ENCODE measurements around the gene MSI1. TPM values are rescaled to one million over a fixed set of nuclear protein-coding genes. Genes with fewer than 3 reads are reported as not detected.

Gene MSI1
- total RNA-seq, 2 experiments from 2014 or later: 0.78 to 0.90 TPM

- ATAC-seq: no peak
- peaks cover 3% of the 10 kb centered on the region for H3K27me3 Mint-ChIP-seq
- CTCF ChIA-PET: interaction anchor here (1.0 kb wide), 1 partner anchor 134 kb away, joined by 3 read pairs; no protein-coding TSS in a partner anchor
- intact Hi-C loops (cut with micrococcal nuclease): no loop called here
- POLR2A ChIA-PET: interaction anchor here (1.8 kb wide), 1 partner anchor 40 kb away, joined by 6 read pairs; the partner anchor contains the start of gene RNU4-1
- no peak overlapping the region for H3K4me3 Mint-ChIP-seq
- H3K4me1 Mint-ChIP-seq (ENCODE audit: low read depth): no peaks in the 10 kb centered on the region
- H3K9me3 Mint-ChIP-seq: peaks cover 6% of the 10 kb centered on the region
- no peaks in the 10 kb centered on the region for H3K36me3 Mint-ChIP-seq (ENCODE audit: low read depth)
- no peak for TF ChIP-seq CTCF (IDR thresholded peaks at IDR 0.05)
- H3K27ac Mint-ChIP-seq: no peak overlapping the region
- no peak for DNase-seq
These were observed 36.4 kb downstream of the MSI1 start for GRCh38 chr12:120332523-120332922.

- intact Hi-C loops (cut with micrococcal nuclease): no loop called here
- ChIA-PET CTCF (interaction anchor here (1.0 kb wide), 1 partner anchor 134 kb away, joined by 3 read pairs; no protein-coding TSS in a partner anchor), POLR2A (interaction anchor here (1.8 kb wide), 1 partner anchor 39 kb away, joined by 6 read pairs; the partner anchor contains the start of gene RNU4-1)
- ATAC-seq (no peak), DNase-seq (no peak)
- TF ChIP-seq CTCF (IDR thresholded peaks at IDR 0.05): no peak
- Mint-ChIP-seq H3K27me3 (peaks cover 3% of the 10 kb centered on the region), H3K36me3 (ENCODE audit: low read depth) (no peaks in the 10 kb centered on the region), H3K4me3 (no peak overlapping the region), H3K9me3 (peaks cover 3% of the 10 kb centered on the region), H3K4me1 (ENCODE audit: low read depth) (no peaks in the 10 kb centered on the region), H3K27ac (no peak overlapping the region)
These were observed 36.9 kb downstream of the MSI1 start for GRCh38 chr12:120332041-120332440.

- intact Hi-C loops (cut with micrococcal nuclease): no loop called here
- ChIA-PET POLR2A (interaction anchor here (1.8 kb wide), 1 partner anchor 38 kb away, joined by 6 read pairs; the partner anchor contains the start of gene RNU4-1), CTCF (no interaction called here)
- no peaks in the 10 kb centered on the region for H3K36me3 Mint-ChIP-seq (ENCODE audit: low read depth)
- no peak overlapping the region for H3K27ac Mint-ChIP-seq
- no peak for DNase-seq
- peaks cover 2% of the 10 kb centered on the region for H3K9me3 Mint-ChIP-seq
- H3K4me3 Mint-ChIP-seq: no peak overlapping the region
- no peak for TF ChIP-seq CTCF (IDR thresholded peaks at IDR 0.05)
- ATAC-seq: no peak
- peaks cover 3% of the 10 kb centered on the region for H3K27me3 Mint-ChIP-seq
- no peaks in the 10 kb centered on the region for H3K4me1 Mint-ChIP-seq (ENCODE audit: low read depth)
These were observed 37.6 kb downstream of the MSI1 start for GRCh38 chr12:120331390-120331789.

- H3K27ac Mint-ChIP-seq: no peak overlapping the region
- H3K27me3 Mint-ChIP-seq: no peaks in the 10 kb centered on the region
- intact Hi-C loops (cut with micrococcal nuclease): no loop called here
- ATAC-seq: no peak
- TF ChIP-seq CTCF (IDR thresholded peaks at IDR 0.05): no peak
- no peak for DNase-seq
- peaks cover 7% of the 10 kb centered on the region for H3K4me1 Mint-ChIP-seq (ENCODE audit: low read depth)
- CTCF ChIA-PET: interaction anchor here (1.9 kb wide), 1 partner anchor 39 kb away, joined by 9 read pairs; no protein-coding TSS in a partner anchor
- H3K36me3 Mint-ChIP-seq (ENCODE audit: low read depth): no peaks in the 10 kb centered on the region
- H3K4me3 Mint-ChIP-seq: no peak overlapping the region
- H3K9me3 Mint-ChIP-seq: no peaks in the 10 kb centered on the region
- POLR2A ChIA-PET: interaction anchor here (1.2 kb wide), 1 partner anchor 11 kb away, joined by 3 read pairs; no protein-coding TSS in a partner anchor
These were observed 40.7 kb downstream of the MSI1 start for GRCh38 chr12:120328228-120328627.

- intact Hi-C loops (cut with micrococcal nuclease): no loop called here
- ATAC-seq (no peak), DNase-seq (no peak)
- H3K36me3 Mint-ChIP-seq (ENCODE audit: low read depth): no peaks in the 10 kb centered on the region
- H3K9me3 Mint-ChIP-seq: no peaks in the 10 kb centered on the region
- no peak within 1 kb of the TSS for H3K27ac Mint-ChIP-seq
- no peak for TF ChIP-seq CTCF (IDR thresholded peaks at IDR 0.05)
- ChIA-PET CTCF (interaction anchor here (0.7 to 1.9 kb wide), 5 partner anchors 40 to 322 kb away, joined by 3 to 9 read pairs (median 3); partner anchors contain the start of gene POP5), POLR2A (interaction anchor here (1.2 to 8.6 kb wide), 3 partner anchors 10 to 36 kb away, joined by 3 to 63 read pairs (median 6); partner anchors contain the start of genes RNU4-1, RNU4-2 and SIRT4)
- H3K4me3 Mint-ChIP-seq: no peak within 1 kb of the TSS
- peaks cover 7% of the 10 kb centered on the region for H3K4me1 Mint-ChIP-seq (ENCODE audit: low read depth)
- H3K27me3 Mint-ChIP-seq: no peaks in the 10 kb centered on the region
These were observed 41.4 kb downstream of the MSI1 start, which contains the start of gene PLA2G1B for GRCh38 chr12:120327593-120327992. TSS of gene PLA2G1B (minus strand) at chr12:120327779. CDS start at chr12:120327753, 26 bp downstream.
